GM12878 (cell line): ENCODE data around the gene ABCB8. TPM values are rescaled to one million over a fixed set of nuclear protein-coding genes. Genes with fewer than 3 reads are reported as not detected.

Experiments
- BCL3 ChIP-seq: IDR thresholded peaks from 2 replicates; pipeline ENCODE4 v1.6.1; 2011; ENCODE audit warnings: borderline replicate concordance, low read depth, mild to moderate bottlenecking, moderate library complexity, low read length; ENCODE audit not compliant: insufficient read depth, poor library complexity, severe bottlenecking
- BHLHE40 ChIP-seq, 2 experiments: fragments of 450-650 bp in 1 of 2; IDR thresholded peaks; 2 replicates each; pipeline ENCODE4 v1.6.1; 2011 to 2017; ENCODE audit warnings: low read depth in 2 of 2, borderline replicate concordance in 1 of 2, improper control_type of control experiment in 1 of 2, low read length in 1 of 2, mild to moderate bottlenecking in 1 of 2
- CBFB ChIP-seq: IDR thresholded peaks from 2 replicates; pipeline ENCODE4 v1.6.1; 2016; ENCODE audit warnings: antibody characterized with exemption, low read depth
- CBX5 ChIP-seq: sonication (generic); IDR thresholded peaks from 2 replicates; pipeline ENCODE4 v1.6.1; 2016; ENCODE audit warnings: low read depth, moderate library complexity, mild to moderate bottlenecking, inconsistent platforms
- CHD4 ChIP-seq: fragments of 200-600 bp; sonication (generic); IDR thresholded peaks from 2 replicates; pipeline ENCODE4 v1.6.1; 2016; ENCODE audit warnings: mild to moderate bottlenecking
- DPF2 ChIP-seq: fragments of 450-650 bp; IDR thresholded peaks from 2 replicates; pipeline ENCODE4 v1.6.1; 2017; ENCODE audit warnings: mild to moderate bottlenecking
- HCFC1 ChIP-seq: fragments of 150-350 bp; IDR thresholded peaks from 2 replicates; pipeline ENCODE4 v1.6.1; 2014; ENCODE audit warnings: low read length
- HDGF ChIP-seq: fragments of 450-650 bp; IDR thresholded peaks from 2 replicates; pipeline ENCODE4 v1.6.1; 2016; ENCODE audit warnings: antibody characterized with exemption
- IKZF2 ChIP-seq, 2 experiments: fragments of 450-650 bp; IDR thresholded peaks; 2 replicates each; pipeline ENCODE4 v1.6.1; 2017; ENCODE audit warnings: mild to moderate bottlenecking in 2 of 2, moderate library complexity in 2 of 2
- MEF2B ChIP-seq: fragments of 450-650 bp; IDR thresholded peaks from 2 replicates; pipeline ENCODE4 v1.6.1; 2018; ENCODE audit warnings: mild to moderate bottlenecking, moderate library complexity; ENCODE audit not compliant: partially characterized antibody, poor library complexity, severe bottlenecking
- MTA2 ChIP-seq: fragments of 450-650 bp; IDR thresholded peaks from 2 replicates; pipeline ENCODE4 v1.6.1; 2016; ENCODE audit warnings: low read depth, mild to moderate bottlenecking, moderate library complexity
- MXI1 ChIP-seq: fragments of 150-350 bp; IDR thresholded peaks from 2 replicates; pipeline ENCODE4 v1.6.1; 2011; ENCODE audit warnings: low read depth, mild to moderate bottlenecking, inconsistent platforms, low read length, improper control_type of control experiment
- PAX5 ChIP-seq: IDR thresholded peaks from 2 replicates; pipeline ENCODE4 v1.6.1; 2011; ENCODE audit warnings: low read depth, low read length, borderline replicate concordance
- POLR2AphosphoS5 ChIP-seq: IDR thresholded peaks from 2 replicates; pipeline ENCODE4 v1.6.1; 2011; ENCODE audit warnings: mild to moderate bottlenecking, low read length, inconsistent platforms
- RBBP5 ChIP-seq: fragments of 200-600 bp; sonication (generic); conservative IDR thresholded peaks from 2 replicates; pipeline ENCODE4 v1.6.1; 2016
- SIN3A ChIP-seq: IDR thresholded peaks from 2 replicates; pipeline ENCODE4 v1.6.1; 2012; ENCODE audit warnings: low read depth, low read length, improper control_type of control experiment
- SP1 ChIP-seq: IDR thresholded peaks from one replicate; pipeline ENCODE4 v1.6.1; 2011; ENCODE audit warnings: low read depth, low read length
- SREBF2 ChIP-seq: IDR thresholded peaks from 2 replicates; pipeline ENCODE4 v1.6.1; 2012; ENCODE audit warnings: mild to moderate bottlenecking, low read length
- SUPT20H ChIP-seq: IDR thresholded peaks from 2 replicates; pipeline ENCODE4 v1.6.1; 2011; ENCODE audit warnings: low read depth, mild to moderate bottlenecking, low read length, moderate library complexity, borderline replicate concordance; ENCODE audit not compliant: control insufficient read depth
- ZNF274 ChIP-seq: IDR thresholded peaks from one replicate; pipeline ENCODE4 v1.8.0; 2011; ENCODE audit not compliant: insufficient read length, insufficient read depth
- polyA plus RNA-seq, 11 experiments: library from polyadenylated mRNA; depleted of rRNA in 4 of 11; unstranded in 6 of 11; stranded (reverse) in 5 of 11; fragments of >200 nt; fragmentation: Nextera tagmentation in 4 of 11; fragmentation: Illumina TruSeq in 1 of 11; extraction: Ambion mirVana in 4 of 11; extraction: Trizol in 1 of 11; gene quantifications; 1 replicate in 1 of 11; 2 replicates in 10 of 11; pipeline versions ENCODE4 v1.2.1 to v1.2.3, GENCODE V29; 2011 to 2016; ENCODE audit warnings: inconsistent platforms in 2 of 11, missing spikeins in 2 of 11, low read depth in 1 of 11
- total RNA-seq, 4 experiments: library from RNA; depleted of rRNA in 3 of 4; stranded (reverse); fragments of >200 nt in 3 of 4; fragmentation: Illumina TruSeq in 1 of 4; extraction: Trizol in 1 of 4; gene quantifications; 2 replicates each; pipeline versions ENCODE4 v1.2.1 to v1.2.3, GENCODE V29; 2013 to 2021
- TF ChIP-seq, protein P1 (sequence below): IDR thresholded peaks from 2 replicates; pipeline ENCODE4 v1.6.1; 2011; ENCODE audit warnings: mild to moderate bottlenecking, low read depth, low read length, moderate library complexity; ENCODE audit not compliant: insufficient replicate concordance
- TF ChIP-seq, protein P2 (sequence below): fragments of 450-650 bp; IDR thresholded peaks from 2 replicates; pipeline ENCODE4 v1.6.1; 2017; ENCODE audit warnings: low read depth, mild to moderate bottlenecking, moderate library complexity

The ABCB8 gene
- total and polyA plus RNA-seq, 10 of the 15 experiments (the other 5 are each of a cell fraction or from before 2014, with no cell fraction given) = 0.77 to 34.8 (median 18.9) TPM

- TF ChIP-seq BHLHE40 (IDR thresholded peaks at IDR 0.05; ENCODE audit: borderline replicate concordance in 1 of 2, low read depth in 2 of 2, low read length in 1 of 2) (0 out of 4 replicates have a peak, but pooled peaks of 1 of the 2 experiments have one; percentile 30), POLR2AphosphoS5 (no peak), RBBP5 (no peak), IKZF2 (IDR thresholded peaks at IDR 0.05) (peak; percentile 50 to 56; a peak in 2 of 4 replicates), ZNF274 (no peak), DPF2 (peak; percentile 24; the same call in 1 of the 2 replicates), MTA2 (0 out of 2 replicates have a peak, but pooled peaks have one; percentile 4), PAX5 (no peak), SUPT20H (no peak), HDGF (peak; percentile 36; the same call in 1 of the 2 replicates), HCFC1 (no peak), SREBF2 (no peak), BCL3 (no peak), SP1 (no peak), MEF2B (no peak), CBFB (peak; percentile 36; the same call in 1 of the 2 replicates), MXI1 (no peak), CBX5 (no peak), CHD4 (no peak), SIN3A (no peak)
- TF ChIP-seq, protein P1, sequence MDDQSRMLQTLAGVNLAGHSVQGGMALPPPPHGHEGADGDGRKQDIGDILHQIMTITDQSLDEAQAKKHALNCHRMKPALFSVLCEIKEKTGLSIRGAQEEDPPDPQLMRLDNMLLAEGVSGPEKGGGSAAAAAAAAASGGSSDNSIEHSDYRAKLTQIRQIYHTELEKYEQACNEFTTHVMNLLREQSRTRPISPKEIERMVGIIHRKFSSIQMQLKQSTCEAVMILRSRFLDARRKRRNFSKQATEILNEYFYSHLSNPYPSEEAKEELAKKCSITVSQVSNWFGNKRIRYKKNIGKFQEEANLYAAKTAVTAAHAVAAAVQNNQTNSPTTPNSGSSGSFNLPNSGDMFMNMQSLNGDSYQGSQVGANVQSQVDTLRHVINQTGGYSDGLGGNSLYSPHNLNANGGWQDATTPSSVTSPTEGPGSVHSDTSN = no peak
- TF ChIP-seq, protein P2, sequence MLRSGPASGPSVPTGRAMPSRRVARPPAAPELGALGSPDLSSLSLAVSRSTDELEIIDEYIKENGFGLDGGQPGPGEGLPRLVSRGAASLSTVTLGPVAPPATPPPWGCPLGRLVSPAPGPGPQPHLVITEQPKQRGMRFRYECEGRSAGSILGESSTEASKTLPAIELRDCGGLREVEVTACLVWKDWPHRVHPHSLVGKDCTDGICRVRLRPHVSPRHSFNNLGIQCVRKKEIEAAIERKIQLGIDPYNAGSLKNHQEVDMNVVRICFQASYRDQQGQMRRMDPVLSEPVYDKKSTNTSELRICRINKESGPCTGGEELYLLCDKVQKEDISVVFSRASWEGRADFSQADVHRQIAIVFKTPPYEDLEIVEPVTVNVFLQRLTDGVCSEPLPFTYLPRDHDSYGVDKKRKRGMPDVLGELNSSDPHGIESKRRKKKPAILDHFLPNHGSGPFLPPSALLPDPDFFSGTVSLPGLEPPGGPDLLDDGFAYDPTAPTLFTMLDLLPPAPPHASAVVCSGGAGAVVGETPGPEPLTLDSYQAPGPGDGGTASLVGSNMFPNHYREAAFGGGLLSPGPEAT = 0 out of 2 replicates have a peak, but pooled peaks have one; percentile 44
Measured at GRCh38 chr7:151088856-151089699, 60.8 kb downstream of the ABCB8 start (continued).
